ENCODE data around the gene SPO11. TPM values are rescaled to one million over a fixed set of nuclear protein-coding genes. Genes with fewer than 3 reads are reported as not detected.

The SPO11 gene
- total RNA-seq, 2 donors from 2014 or later: not detected

GRCh38 chr20:57301026-57301425 is 28.6 kb upstream of the SPO11 start:
- no peaks in the 10 kb centered on the region for H3K9me3 Mint-ChIP-seq

GRCh38 chr20:57306747-57307146 is 22.9 kb upstream of the SPO11 start:
- Mint-ChIP-seq H3K36me3 (no peaks in the 10 kb centered on the region), H3K9me3 (no peaks in the 10 kb centered on the region), H3K27ac (no peak overlapping the region)
- no peak for ATAC-seq
- no peak for DNase-seq (ENCODE audit: low spot score in 2 of 2)

More at GRCh38 chr20:57301026-57301425, 28.6 kb upstream of the SPO11 start:
- Mint-ChIP-seq H3K27ac (no peak overlapping the region), H3K36me3 (no peaks in the 10 kb centered on the region)
- DNase-seq (ENCODE audit: low spot score in 2 of 2): no peak
- ATAC-seq: no peak

GRCh38 chr20:57308451-57309271 is 20.9 kb upstream of the SPO11 start:
- DNase-seq (ENCODE audit: low spot score in 2 of 2) (no peak), ATAC-seq (no peak)
- H3K36me3 Mint-ChIP-seq: no peaks in the 10 kb centered on the region
- no peaks in the 10 kb centered on the region for H3K9me3 Mint-ChIP-seq
- no peak overlapping the region for H3K27ac Mint-ChIP-seq

GRCh38 chr20:57309544-57310115 is 20.0 kb upstream of the SPO11 start:
- Mint-ChIP-seq H3K27ac (no peak overlapping the region), H3K36me3 (no peaks in the 10 kb centered on the region), H3K9me3 (no peaks in the 10 kb centered on the region)
- DNase-seq (ENCODE audit: low spot score in 2 of 2): no peak
- no peak for ATAC-seq

- no peak for DNase-seq (ENCODE audit: low spot score in 2 of 2)
- H3K36me3 Mint-ChIP-seq: no peaks in the 10 kb centered on the region
- no peak for ATAC-seq
- H3K9me3 Mint-ChIP-seq: no peaks in the 10 kb centered on the region
- H3K27ac Mint-ChIP-seq: no peak overlapping the region
These were observed 18.6 kb upstream of the SPO11 start for GRCh38 chr20:57310821-57311514.

GRCh38 chr20:57312138-57312537 is 17.5 kb upstream of the SPO11 start:
- no peaks in the 10 kb centered on the region for H3K36me3 Mint-ChIP-seq

GRCh38 chr20:57313230-57313629 is 16.4 kb upstream of the SPO11 start:
- Mint-ChIP-seq H3K36me3 (no peaks in the 10 kb centered on the region), H3K27ac (no peak overlapping the region), H3K9me3 (no peaks in the 10 kb centered on the region)
- no peak for ATAC-seq
- no peak for DNase-seq (ENCODE audit: low spot score in 2 of 2)

More at GRCh38 chr20:57312138-57312537, 17.5 kb upstream of the SPO11 start:
- no peak overlapping the region for H3K27ac Mint-ChIP-seq
- no peak for ATAC-seq
- H3K9me3 Mint-ChIP-seq: no peaks in the 10 kb centered on the region
- DNase-seq (ENCODE audit: low spot score in 2 of 2): no peak

- Mint-ChIP-seq H3K27ac (no peak overlapping the region), H3K36me3 (no peaks in the 10 kb centered on the region), H3K9me3 (no peaks in the 10 kb centered on the region)
- no peak for ATAC-seq
- no peak for DNase-seq (ENCODE audit: low spot score in 2 of 2)
These were observed 15.7 kb upstream of the SPO11 start for GRCh38 chr20:57313951-57314350.

GRCh38 chr20:57315083-57315975 is 14.3 kb upstream of the SPO11 start:
- ATAC-seq (no peak), DNase-seq (ENCODE audit: low spot score in 2 of 2) (no peak)
- H3K9me3 Mint-ChIP-seq: no peaks in the 10 kb centered on the region
- no peak overlapping the region for H3K27ac Mint-ChIP-seq
- no peaks in the 10 kb centered on the region for H3K36me3 Mint-ChIP-seq

GRCh38 chr20:57315976-57316480 is 13.6 kb upstream of the SPO11 start:
- Mint-ChIP-seq H3K36me3 (no peaks in the 10 kb centered on the region), H3K27ac (no peak overlapping the region), H3K9me3 (no peaks in the 10 kb centered on the region)
- DNase-seq (ENCODE audit: low spot score in 2 of 2): no peak
- ATAC-seq: no peak

- Mint-ChIP-seq H3K27ac (no peak overlapping the region), H3K9me3 (no peaks in the 10 kb centered on the region), H3K36me3 (no peaks in the 10 kb centered on the region)
- DNase-seq (ENCODE audit: low spot score in 2 of 2) (no peak), ATAC-seq (no peak)
These were observed 12.8 kb upstream of the SPO11 start for GRCh38 chr20:57316795-57317201.

- no peak for ATAC-seq
- DNase-seq (ENCODE audit: low spot score in 2 of 2): no peak
- Mint-ChIP-seq H3K36me3 (no peaks in the 10 kb centered on the region), H3K27ac (no peak overlapping the region), H3K9me3 (no peaks in the 10 kb centered on the region)
These were observed 12.3 kb upstream of the SPO11 start for GRCh38 chr20:57317316-57317788.

GRCh38 chr20:57317789-57318371 is 11.7 kb upstream of the SPO11 start:
- no peak for ATAC-seq
- no peaks in the 10 kb centered on the region for H3K9me3 Mint-ChIP-seq
- no peaks in the 10 kb centered on the region for H3K36me3 Mint-ChIP-seq
- no peak for DNase-seq (ENCODE audit: low spot score in 2 of 2)
- H3K27ac Mint-ChIP-seq: no peak overlapping the region

- ATAC-seq (no peak), DNase-seq (ENCODE audit: low spot score in 2 of 2) (no peak)
- Mint-ChIP-seq H3K36me3 (no peaks in the 10 kb centered on the region), H3K9me3 (no peaks in the 10 kb centered on the region), H3K27ac (no peak overlapping the region)
These were observed 10.0 kb upstream of the SPO11 start for GRCh38 chr20:57319584-57319983.

- DNase-seq (ENCODE audit: low spot score in 2 of 2) (no peak), ATAC-seq (no peak)
- Mint-ChIP-seq H3K9me3 (no peaks in the 10 kb centered on the region), H3K36me3 (no peaks in the 10 kb centered on the region), H3K27ac (no peak overlapping the region)
These were observed 9.2 kb upstream of the SPO11 start for GRCh38 chr20:57320358-57320757.

- DNase-seq (ENCODE audit: low spot score in 2 of 2): no peak
- no peaks in the 10 kb centered on the region for H3K36me3 Mint-ChIP-seq
- H3K27ac Mint-ChIP-seq: no peak overlapping the region
These were observed 8.5 kb upstream of the SPO11 start for GRCh38 chr20:57321142-57321541.

More at GRCh38 chr20:57321142-57321541, 8.5 kb upstream of the SPO11 start:
- H3K9me3 Mint-ChIP-seq: no peaks in the 10 kb centered on the region
- ATAC-seq: no peak
